GM12891 (cell line): ENCODE data around the gene TULP4.

Experiments used
- DNase-seq: peaks from one replicate; pipeline ENCODE4 v3.0.0; 2011; ENCODE audit warnings: low spot score; ENCODE audit not compliant: insufficient read length
- FAIRE-seq: peaks from 2 replicates; lab custom pipeline; 2011; peaks lifted over from hg19 to GRCh38; lab: Jason Lieb, UNC
- PAX5 ChIP-seq: IDR thresholded peaks from 2 replicates; pipeline ENCODE4 v1.6.1; 2011; ENCODE audit warnings: low read length, moderate library complexity, mild to moderate bottlenecking; ENCODE audit not compliant: insufficient read depth, severe bottlenecking
- POLR2A ChIP-seq: IDR thresholded peaks from 2 replicates; pipeline ENCODE4 v1.6.1; 2011; ENCODE audit warnings: low read depth, low read length, control low read depth
- POLR2AphosphoS5 ChIP-seq: IDR thresholded peaks from 2 replicates; pipeline ENCODE4 v1.6.1; 2011; ENCODE audit warnings: low read depth, low read length, control low read depth
- POU2F2 ChIP-seq: IDR thresholded peaks from 2 replicates; pipeline ENCODE4 v1.6.1; 2011; ENCODE audit warnings: low read depth, mild to moderate bottlenecking, control low read depth, low read length, moderate library complexity
- SPI1 ChIP-seq: IDR thresholded peaks from 2 replicates; pipeline ENCODE4 v1.6.1; 2011; ENCODE audit warnings: low read depth, low read length, control low read depth
- TAF1 ChIP-seq: IDR thresholded peaks from 2 replicates; pipeline ENCODE4 v1.6.1; 2011; ENCODE audit warnings: low read depth, low read length, control low read depth

Gene TULP4

DNA sequence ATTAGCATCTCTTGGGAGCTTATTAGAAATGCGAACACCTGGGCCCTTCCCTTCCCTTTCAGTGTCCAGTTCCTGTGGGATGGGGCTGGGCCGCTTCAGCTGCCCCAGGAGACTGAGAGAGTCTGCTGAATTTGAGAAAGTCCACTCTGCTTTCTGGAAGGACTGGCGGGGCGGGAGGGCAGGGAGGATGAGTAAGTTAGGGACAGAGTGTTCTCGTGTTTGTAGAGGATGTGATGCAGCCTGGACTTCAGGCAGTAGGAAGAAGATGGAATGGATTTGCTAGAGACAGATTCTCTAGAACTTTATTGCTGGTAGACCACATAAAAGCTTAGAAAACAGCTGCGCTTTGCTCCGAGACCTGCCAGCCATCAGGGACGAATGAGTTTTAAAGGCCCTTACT is 1.1 kb upstream of the TULP4 start:
- DNase-seq (no peak), FAIRE-seq (no peak)
- TF ChIP-seq POLR2AphosphoS5 (no peak), POLR2A (no peak), PAX5 (no peak), SPI1 (no peak), POU2F2 (no peak), TAF1 (no peak)

DNA sequence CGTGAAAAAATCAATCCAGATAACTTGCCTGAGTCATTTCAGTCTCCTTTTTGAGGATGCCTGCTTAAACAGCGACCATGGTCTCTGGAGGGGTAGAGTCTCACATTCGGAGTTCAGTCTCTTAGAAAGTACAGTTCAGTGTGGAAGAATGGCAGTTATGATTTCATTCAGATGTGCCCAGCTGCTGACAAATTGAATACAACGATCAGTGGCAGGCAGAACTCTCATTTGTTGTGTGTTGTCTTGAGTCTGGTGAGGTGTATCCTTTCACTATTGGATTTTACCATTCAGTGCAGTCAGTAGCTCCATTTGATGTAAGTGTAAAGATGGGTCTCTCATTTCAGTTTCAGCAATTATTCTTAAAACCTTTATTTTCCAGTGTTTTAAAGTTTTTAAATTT is 639 bp upstream of the TULP4 start:
- FAIRE-seq (no peak), DNase-seq (no peak)
- no peak for TF ChIP-seq TAF1
- TF ChIP-seq POLR2A = no peak
- TF ChIP-seq POLR2AphosphoS5 = no peak
- no peak for TF ChIP-seq SPI1
- no peak for TF ChIP-seq POU2F2
- TF ChIP-seq PAX5 = no peak

DNA sequence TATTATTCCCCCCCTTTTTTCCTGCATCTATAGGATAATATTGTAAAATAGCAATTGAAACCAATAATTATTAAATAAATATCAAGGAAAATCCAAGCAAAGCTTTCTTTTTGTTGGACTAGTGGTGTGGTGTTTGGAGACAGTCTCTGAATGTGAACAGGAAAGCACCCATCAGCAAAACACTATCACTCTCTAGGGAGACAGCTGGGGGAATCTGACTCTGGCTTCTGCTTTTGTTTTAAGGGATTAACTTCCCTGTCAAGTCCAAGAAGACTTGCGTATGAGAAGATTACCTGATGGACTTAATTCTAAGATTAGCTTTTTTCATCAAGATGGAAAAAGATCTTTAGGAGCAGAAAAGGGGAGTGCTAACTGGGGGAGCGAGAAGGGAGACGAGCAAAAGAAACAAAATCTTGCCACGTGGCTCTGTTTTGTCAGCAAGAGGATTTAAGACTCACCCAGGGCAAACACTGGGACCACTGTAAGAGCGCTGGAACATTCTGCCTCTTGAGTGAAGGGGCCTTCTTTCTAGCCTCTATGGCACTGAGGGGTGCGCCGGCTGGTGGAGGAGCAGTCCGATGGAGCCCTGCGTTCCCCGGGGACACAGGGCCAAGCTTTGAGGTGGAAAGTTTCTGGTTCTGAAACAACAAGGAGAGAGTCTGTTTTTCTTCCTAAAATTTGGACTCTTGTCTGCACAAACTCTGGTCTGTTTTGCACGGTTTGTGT is 570 bp downstream of the TULP4 start:
- DNase-seq = no peak

GRCh38 chr6:158313989-158314388 is 1.7 kb downstream of the TULP4 start:
- FAIRE-seq (peak; percentile 77), DNase-seq (peak; percentile 26)
- TF ChIP-seq TAF1 (no peak), PAX5 (no peak), POU2F2 (no peak), POLR2AphosphoS5 (no peak), POLR2A (no peak), SPI1 (no peak)

More for the DNA sequence above, 570 bp downstream of the TULP4 start:
- FAIRE-seq = no peak
- no peak for TF ChIP-seq SPI1
- no peak for TF ChIP-seq POLR2AphosphoS5
- no peak for TF ChIP-seq PAX5
- TF ChIP-seq TAF1 = no peak
- no peak for TF ChIP-seq POLR2A
- TF ChIP-seq POU2F2 = no peak

DNA sequence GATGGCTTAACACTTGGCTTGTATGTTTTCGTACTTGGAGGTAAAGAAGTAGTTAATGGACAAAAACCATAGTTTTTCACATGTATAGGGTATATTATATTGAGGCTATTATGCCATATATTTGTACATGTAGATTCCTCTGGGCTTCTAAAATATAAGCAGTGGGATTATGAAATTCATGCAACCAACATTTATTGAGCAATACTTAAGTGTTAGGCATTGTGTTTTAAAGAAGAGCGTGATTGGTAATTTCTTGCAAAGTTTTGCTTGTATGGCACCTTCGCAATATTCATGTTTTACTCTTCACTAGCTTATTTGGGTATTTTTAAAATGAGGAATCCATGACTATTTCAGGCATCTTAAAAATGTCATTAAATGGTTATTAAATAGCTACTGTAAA is 2.5 kb downstream of the TULP4 start:
- no peak for DNase-seq
- TF ChIP-seq POLR2AphosphoS5 (no peak), POLR2A (no peak), TAF1 (no peak), SPI1 (no peak), POU2F2 (no peak), PAX5 (no peak)
- no peak for FAIRE-seq

DNA sequence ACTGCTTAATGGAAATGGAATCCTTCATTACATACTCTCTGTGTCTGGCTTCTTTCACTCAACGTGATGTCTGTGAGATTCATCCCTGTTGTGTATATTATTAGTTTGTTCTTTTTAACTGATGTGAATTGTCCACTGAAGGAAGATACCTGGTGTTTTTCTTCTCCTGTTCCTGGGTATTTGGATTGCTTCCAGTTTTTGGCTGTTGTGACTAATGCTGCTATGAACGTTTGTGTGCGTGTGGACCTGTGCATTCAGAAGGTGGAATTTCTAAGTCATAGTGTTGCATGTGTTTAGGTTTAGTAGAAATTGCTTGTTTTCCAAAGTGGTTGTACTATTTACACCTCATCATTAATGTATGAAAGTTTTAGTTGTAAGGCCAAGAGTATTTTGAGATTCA is 3.8 kb downstream of the TULP4 start:
- no peak for FAIRE-seq
- no peak for TF ChIP-seq SPI1
- no peak for TF ChIP-seq POLR2AphosphoS5
- no peak for TF ChIP-seq PAX5
- TF ChIP-seq TAF1 = no peak
- no peak for TF ChIP-seq POLR2A
- no peak for TF ChIP-seq POU2F2
- DNase-seq = no peak

GRCh38 chr6:158321960-158322359 is 9.7 kb downstream of the TULP4 start:
- no peak for TF ChIP-seq POU2F2
- no peak for TF ChIP-seq POLR2A
- TF ChIP-seq SPI1 = no peak
- no peak for TF ChIP-seq POLR2AphosphoS5
- TF ChIP-seq PAX5 = no peak
- TF ChIP-seq TAF1 = no peak
- FAIRE-seq (no peak), DNase-seq (no peak)

- FAIRE-seq (no peak), DNase-seq (no peak)
- TF ChIP-seq PAX5 (no peak), POLR2AphosphoS5 (no peak), TAF1 (no peak), POU2F2 (no peak), POLR2A (no peak), SPI1 (no peak)
These were observed 10.1 kb downstream of the TULP4 start for GRCh38 chr6:158322400-158322723.

DNA sequence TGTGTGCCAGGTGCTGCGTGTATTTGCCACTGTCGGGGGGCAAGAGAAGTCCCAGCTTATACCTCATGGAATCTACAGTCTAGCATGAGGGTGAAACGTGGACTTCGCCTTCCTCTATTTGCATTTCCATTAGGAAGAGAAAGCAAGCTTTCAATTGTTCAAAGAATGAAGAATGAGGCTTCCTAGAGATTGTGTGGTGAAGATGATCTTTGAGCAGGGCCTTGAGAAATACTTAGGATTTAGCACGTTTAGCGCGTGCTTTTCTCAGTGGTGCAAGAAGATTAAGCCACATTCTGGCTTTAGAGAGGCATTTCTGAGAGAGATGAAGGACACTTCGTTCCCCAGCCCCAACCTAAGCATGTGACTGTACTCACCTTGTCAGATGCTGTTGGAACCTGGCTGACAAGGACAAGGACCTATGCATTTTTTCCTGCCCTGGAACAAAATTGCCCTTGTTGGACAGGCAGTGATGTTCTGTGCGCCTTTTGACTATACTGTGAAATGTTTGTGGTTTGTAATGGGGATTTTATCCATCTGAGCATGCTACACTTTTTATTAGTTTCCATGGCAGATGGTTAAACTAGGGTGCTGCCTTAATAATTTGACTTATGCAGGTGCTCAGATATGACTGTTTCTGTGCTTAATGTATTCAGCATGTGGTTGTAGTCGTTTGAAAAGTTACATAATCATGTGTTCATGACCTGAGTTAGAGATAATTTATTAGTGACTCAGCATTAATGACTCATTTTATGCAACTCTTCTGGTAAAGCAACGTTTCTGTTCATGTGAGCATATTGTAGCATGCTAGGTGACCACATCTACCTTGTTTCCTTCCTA is 10.7 kb downstream of the TULP4 start:
- DNase-seq (no peak), FAIRE-seq (peak; percentile 78)
- TF ChIP-seq TAF1 = no peak
- TF ChIP-seq POU2F2 = peak; percentile 61; the same call in 1 of the 2 replicates

DNA sequence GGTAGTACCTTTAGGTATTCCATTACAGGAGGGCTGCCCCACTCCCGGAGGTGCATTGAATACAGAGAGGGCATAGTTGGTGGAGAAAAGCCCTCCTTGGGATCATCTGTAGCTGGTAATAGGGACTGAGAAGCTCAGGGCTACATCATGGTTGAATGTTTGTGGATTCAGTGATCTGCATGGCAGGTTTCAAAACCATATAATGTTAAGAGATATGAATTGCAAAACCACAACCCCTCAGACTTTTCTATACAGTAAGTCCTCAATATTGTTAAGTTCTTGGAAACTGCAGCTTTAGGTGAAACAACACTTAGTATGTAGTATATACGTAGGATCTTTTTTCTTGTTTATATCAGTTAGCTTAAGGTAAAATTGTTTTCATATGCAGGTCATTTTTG is 11.3 kb downstream of the TULP4 start:
- DNase-seq (no peak), FAIRE-seq (no peak)
- 0 out of 2 replicates have a peak, but pooled peaks have one; percentile 5 for TF ChIP-seq POU2F2
- no peak for TF ChIP-seq TAF1
